Osteoblast (primary cell): ENCODE measurements around the gene PHOSPHO2. TPM values are rescaled to one million over a fixed set of nuclear protein-coding genes. Genes with fewer than 3 reads are reported as not detected.

Experiments
- DNase-seq: peaks from one replicate; pipeline ENCODE4 v3.0.0; 2011; ENCODE audit warnings: low spot score, mixed read lengths; ENCODE audit not compliant: insufficient read length; ENCODE audit errors: missing footprints
- H2AFZ ChIP-seq: 2 replicates; pipeline ENCODE4 v1.6.0; 2011; ENCODE audit warnings: mild to moderate bottlenecking, low read length
- H3K27ac ChIP-seq: 2 replicates; pipeline ENCODE4 v1.5.1; 2011; ENCODE audit warnings: mild to moderate bottlenecking, low read depth, low read length, moderate library complexity
- H3K27me3 ChIP-seq: 2 replicates; pipeline ENCODE4 v1.6.0; 2012; ENCODE audit warnings: mild to moderate bottlenecking, control low read depth, inconsistent platforms, low read length, moderate library complexity; ENCODE audit not compliant: insufficient read depth
- H3K36me3 ChIP-seq: 2 replicates; pipeline ENCODE4 v1.5.1; 2011; ENCODE audit warnings: mild to moderate bottlenecking, low read length, control low read depth, moderate library complexity; ENCODE audit not compliant: insufficient read depth
- H3K4me1 ChIP-seq: 2 replicates; pipeline ENCODE4 v1.5.1; 2011; ENCODE audit warnings: mild to moderate bottlenecking, low read length, control low read depth, moderate library complexity; ENCODE audit not compliant: insufficient read depth
- H3K4me2 ChIP-seq: 2 replicates; pipeline ENCODE4 v1.6.0; 2011; ENCODE audit warnings: mild to moderate bottlenecking, low read length; ENCODE audit not compliant: insufficient read depth
- H3K4me3 ChIP-seq: fragments of 200-600 bp; sonication (generic); 3 replicates; pipeline ENCODE4 v1.5.1; 2012; ENCODE audit warnings: mild to moderate bottlenecking, low read length, inconsistent platforms; ENCODE audit not compliant: insufficient read depth
- H3K79me2 ChIP-seq: 2 replicates; pipeline ENCODE4 v1.6.0; 2012; ENCODE audit warnings: mild to moderate bottlenecking, low read length, control low read depth, inconsistent platforms; ENCODE audit not compliant: insufficient read depth
- H3K9me3 ChIP-seq: 2 replicates; pipeline ENCODE4 v1.5.1; 2011; ENCODE audit warnings: low read depth, low read length, control low read depth
- H4K20me1 ChIP-seq: 2 replicates; pipeline ENCODE4 v1.6.0; 2012; ENCODE audit warnings: mild to moderate bottlenecking, low read length, control low read depth; ENCODE audit not compliant: insufficient read depth
- CTCF ChIP-seq: IDR thresholded peaks from 2 replicates; pipeline ENCODE4 v1.5.1; 2011; ENCODE audit warnings: mild to moderate bottlenecking, low read depth, low read length, moderate library complexity; ENCODE audit errors: extremely low read depth
- total RNA-seq: library from RNA; depleted of rRNA; stranded (reverse); fragments of >200 nt; gene quantifications from 2 replicates; pipeline ENCODE4 v1.2.3, GENCODE V29; 2012

The PHOSPHO2 gene
- total RNA-seq, 1 donor, result 3.6 TPM

GRCh38 chr2:169662744-169663143 is 31.5 kb upstream of the PHOSPHO2 start:
- DNase-seq, result no peak
- TF ChIP-seq CTCF, result no peak
- H3K27ac ChIP-seq, result no peak overlapping the region
- no peaks in the 10 kb centered on the region for H3K36me3 ChIP-seq
- no peaks in the 10 kb centered on the region for H3K9me3 ChIP-seq
- no peak overlapping the region for H3K4me2 ChIP-seq
- no peaks in the 10 kb centered on the region for H4K20me1 ChIP-seq
- no peak overlapping the region for H2AFZ ChIP-seq
- no peaks in the 10 kb centered on the region for H3K27me3 ChIP-seq
- no peak overlapping the region for H3K4me3 ChIP-seq
- H3K79me2 ChIP-seq, result no peaks in the 10 kb centered on the region
- H3K4me1 ChIP-seq, result no peaks in the 10 kb centered on the region

GRCh38 chr2:169663247-169663646 is 31.0 kb upstream of the PHOSPHO2 start:
- DNase-seq, result no peak
- no peak overlapping the region for H3K4me2 ChIP-seq

GRCh38 chr2:169664600-169664977 is 29.7 kb upstream of the PHOSPHO2 start:
- Histone ChIP-seq H3K36me3 (no peaks in the 10 kb centered on the region), H3K4me1 (no peaks in the 10 kb centered on the region), H2AFZ (peak overlapping the region; percentile 41), H3K4me3 (no peak overlapping the region), H3K4me2 (no peak overlapping the region), H3K9me3 (no peaks in the 10 kb centered on the region), H3K27me3 (no peaks in the 10 kb centered on the region), H3K27ac (no peak overlapping the region), H4K20me1 (no peaks in the 10 kb centered on the region), H3K79me2 (no peaks in the 10 kb centered on the region)
- DNase-seq, result peak; percentile 41
- no peak for TF ChIP-seq CTCF

More at GRCh38 chr2:169663247-169663646, 31.0 kb upstream of the PHOSPHO2 start:
- Histone ChIP-seq H3K27me3 (no peaks in the 10 kb centered on the region), H3K36me3 (no peaks in the 10 kb centered on the region), H3K4me1 (no peaks in the 10 kb centered on the region), H3K4me3 (no peak overlapping the region), H3K79me2 (no peaks in the 10 kb centered on the region), H3K9me3 (no peaks in the 10 kb centered on the region), H3K27ac (no peak overlapping the region), H4K20me1 (no peaks in the 10 kb centered on the region), H2AFZ (no peak overlapping the region)
- TF ChIP-seq CTCF, result no peak

- TF ChIP-seq CTCF, result no peak
- no peaks in the 10 kb centered on the region for H4K20me1 ChIP-seq
- H2AFZ ChIP-seq, result peak overlapping the region; percentile 41
- no peak overlapping the region for H3K4me3 ChIP-seq
- no peaks in the 10 kb centered on the region for H3K79me2 ChIP-seq
- H3K27ac ChIP-seq, result no peak overlapping the region
- no peaks in the 10 kb centered on the region for H3K36me3 ChIP-seq
- H3K4me1 ChIP-seq, result no peaks in the 10 kb centered on the region
- peak; percentile 0 for DNase-seq
- no peaks in the 10 kb centered on the region for H3K9me3 ChIP-seq
- no peaks in the 10 kb centered on the region for H3K27me3 ChIP-seq
- H3K4me2 ChIP-seq, result no peak overlapping the region
Observed at GRCh38 chr2:169664978-169665930, 29.0 kb upstream of the PHOSPHO2 start.
